ENCODE measurements around the gene CRB3. TPM values are rescaled to one million over a fixed set of nuclear protein-coding genes. Genes with fewer than 3 reads are reported as not detected.

The CRB3 gene
- total and polyA plus RNA-seq, 9 of the 15 experiments (the other 6 are each of a cell fraction or from before 2014, with no cell fraction given), result 0.49 TPM; not detected in 8

DNA sequence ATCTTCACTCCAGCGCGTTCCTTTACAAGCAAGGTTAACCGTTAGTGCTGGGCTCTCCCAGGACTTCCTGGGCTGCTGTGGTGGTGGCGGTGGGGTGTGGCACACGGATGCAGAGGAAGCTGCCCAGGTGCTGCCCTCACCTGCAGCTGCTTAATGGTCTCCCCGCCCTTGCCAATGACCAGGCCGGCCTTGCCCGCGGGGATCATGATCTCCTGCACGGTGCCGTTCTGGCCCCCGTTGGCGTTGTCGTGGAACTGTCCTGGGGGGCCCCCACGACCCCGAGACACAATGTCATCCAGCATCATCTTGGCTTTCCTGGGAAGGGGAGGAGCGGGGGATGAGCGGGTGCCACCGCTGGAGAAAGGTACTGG lies 45.5 kb upstream of the CRB3 start (continued):
- no peak for TF ChIP-seq REST (IDR thresholded peaks at IDR 0.05; ENCODE audit: borderline replicate concordance)
- TF ChIP-seq REST (CRISPR knock-in tag; IDR thresholded peaks at IDR 0.05; ENCODE audit: low read depth), result no peak
- TF ChIP-seq ELK1 (CRISPR knock-in tag; IDR thresholded peaks at IDR 0.05), result no peak
- no peak for TF ChIP-seq DNMT1 (IDR thresholded peaks at IDR 0.05)
- TF ChIP-seq EGR1 (conservative IDR thresholded peaks at IDR 0.05), result no peak
- TF ChIP-seq ZNF75A (CRISPR knock-in tag; IDR thresholded peaks at IDR 0.05), result no peak
- no peak for TF ChIP-seq ZNF311 (CRISPR knock-in tag; IDR thresholded peaks at IDR 0.05)
- TF ChIP-seq ARHGAP35 (IDR thresholded peaks at IDR 0.05; ENCODE audit: partially characterized antibody), result no peak
- no peak for TF ChIP-seq ZNF778 (CRISPR knock-in tag; IDR thresholded peaks at IDR 0.05)
- no peak for TF ChIP-seq ZNF239 (CRISPR knock-in tag; IDR thresholded peaks at IDR 0.05)
- TF ChIP-seq, protein P1, sequence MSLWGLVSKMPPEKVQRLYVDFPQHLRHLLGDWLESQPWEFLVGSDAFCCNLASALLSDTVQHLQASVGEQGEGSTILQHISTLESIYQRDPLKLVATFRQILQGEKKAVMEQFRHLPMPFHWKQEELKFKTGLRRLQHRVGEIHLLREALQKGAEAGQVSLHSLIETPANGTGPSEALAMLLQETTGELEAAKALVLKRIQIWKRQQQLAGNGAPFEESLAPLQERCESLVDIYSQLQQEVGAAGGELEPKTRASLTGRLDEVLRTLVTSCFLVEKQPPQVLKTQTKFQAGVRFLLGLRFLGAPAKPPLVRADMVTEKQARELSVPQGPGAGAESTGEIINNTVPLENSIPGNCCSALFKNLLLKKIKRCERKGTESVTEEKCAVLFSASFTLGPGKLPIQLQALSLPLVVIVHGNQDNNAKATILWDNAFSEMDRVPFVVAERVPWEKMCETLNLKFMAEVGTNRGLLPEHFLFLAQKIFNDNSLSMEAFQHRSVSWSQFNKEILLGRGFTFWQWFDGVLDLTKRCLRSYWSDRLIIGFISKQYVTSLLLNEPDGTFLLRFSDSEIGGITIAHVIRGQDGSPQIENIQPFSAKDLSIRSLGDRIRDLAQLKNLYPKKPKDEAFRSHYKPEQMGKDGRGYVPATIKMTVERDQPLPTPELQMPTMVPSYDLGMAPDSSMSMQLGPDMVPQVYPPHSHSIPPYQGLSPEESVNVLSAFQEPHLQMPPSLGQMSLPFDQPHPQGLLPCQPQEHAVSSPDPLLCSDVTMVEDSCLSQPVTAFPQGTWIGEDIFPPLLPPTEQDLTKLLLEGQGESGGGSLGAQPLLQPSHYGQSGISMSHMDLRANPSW (CRISPR knock-in tag; IDR thresholded peaks at IDR 0.05), result no peak
- peak; percentile 41; the same call in 1 of the 2 replicates for TF ChIP-seq POLR2G (IDR thresholded peaks at IDR 0.05; ENCODE audit: low read depth, low read length)
- TF ChIP-seq SUPT5H (IDR thresholded peaks at IDR 0.05), result 0 out of 2 replicates have a peak, but pooled peaks have one; percentile 5
- TF ChIP-seq HNRNPLL (IDR thresholded peaks at IDR 0.05; ENCODE audit: low read depth, low read length, poor library complexity, severe bottlenecking), result no peak
- TF ChIP-seq, protein P2, sequence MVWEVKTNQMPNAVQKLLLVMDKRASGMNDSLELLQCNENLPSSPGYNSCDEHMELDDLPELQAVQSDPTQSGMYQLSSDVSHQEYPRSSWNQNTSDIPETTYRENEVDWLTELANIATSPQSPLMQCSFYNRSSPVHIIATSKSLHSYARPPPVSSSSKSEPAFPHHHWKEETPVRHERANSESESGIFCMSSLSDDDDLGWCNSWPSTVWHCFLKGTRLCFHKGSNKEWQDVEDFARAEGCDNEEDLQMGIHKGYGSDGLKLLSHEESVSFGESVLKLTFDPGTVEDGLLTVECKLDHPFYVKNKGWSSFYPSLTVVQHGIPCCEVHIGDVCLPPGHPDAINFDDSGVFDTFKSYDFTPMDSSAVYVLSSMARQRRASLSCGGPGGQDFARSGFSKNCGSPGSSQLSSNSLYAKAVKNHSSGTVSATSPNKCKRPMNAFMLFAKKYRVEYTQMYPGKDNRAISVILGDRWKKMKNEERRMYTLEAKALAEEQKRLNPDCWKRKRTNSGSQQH (CRISPR knock-in tag; IDR thresholded peaks at IDR 0.05), result no peak
- no peak for TF ChIP-seq NFIC (IDR thresholded peaks at IDR 0.05)
- no peak for TF ChIP-seq GABPA (tag; conservative IDR thresholded peaks at IDR 0.05; ENCODE audit: low read depth)

All from K562 (cell line).